HG02884 (cell line): ENCODE results near the gene YOD1.

Experiments used
- ATAC-seq: cut with Tn5 transposase; IDR thresholded peaks from one replicate; pipeline ENCODE4 v1.9.1; 2021; ENCODE audit warnings: mild to moderate bottlenecking, moderate library complexity; ENCODE audit not compliant: unreplicated experiment

YOD1 gene

GRCh38 chr1:207051191-207051943, at the start of gene YOD1:
YOD1 (minus strand) TSS chr1:207051208; CDS start chr1:207051030, 178 bp downstream.
- no peak for ATAC-seq

DNA sequence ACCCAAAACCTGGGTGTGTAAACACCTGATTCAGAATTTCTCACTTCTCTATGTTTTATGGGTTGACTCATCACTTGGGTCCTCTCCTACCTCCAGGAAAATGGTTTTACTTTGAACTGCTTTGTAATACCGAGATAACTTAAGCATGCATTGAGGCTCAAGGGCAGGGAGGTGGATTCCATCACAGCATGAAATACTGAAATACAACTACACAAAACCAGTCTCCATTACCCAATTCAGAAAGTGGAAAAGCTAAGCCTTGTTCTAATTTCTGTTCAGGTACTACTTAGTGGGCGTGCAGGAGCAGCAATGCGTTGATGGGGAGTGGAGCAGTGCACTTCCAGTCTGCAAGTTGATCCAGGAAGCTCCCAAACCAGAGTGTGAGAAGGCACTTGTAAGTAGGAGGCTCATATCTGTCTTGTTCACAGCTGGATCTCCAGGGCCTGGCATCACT, 46.9 kb upstream of the YOD1 start:
- peak; percentile 94 for ATAC-seq

- ATAC-seq = no peak
Observed at GRCh38 chr1:207093944-207094343, 42.9 kb upstream of the YOD1 start.

DNA sequence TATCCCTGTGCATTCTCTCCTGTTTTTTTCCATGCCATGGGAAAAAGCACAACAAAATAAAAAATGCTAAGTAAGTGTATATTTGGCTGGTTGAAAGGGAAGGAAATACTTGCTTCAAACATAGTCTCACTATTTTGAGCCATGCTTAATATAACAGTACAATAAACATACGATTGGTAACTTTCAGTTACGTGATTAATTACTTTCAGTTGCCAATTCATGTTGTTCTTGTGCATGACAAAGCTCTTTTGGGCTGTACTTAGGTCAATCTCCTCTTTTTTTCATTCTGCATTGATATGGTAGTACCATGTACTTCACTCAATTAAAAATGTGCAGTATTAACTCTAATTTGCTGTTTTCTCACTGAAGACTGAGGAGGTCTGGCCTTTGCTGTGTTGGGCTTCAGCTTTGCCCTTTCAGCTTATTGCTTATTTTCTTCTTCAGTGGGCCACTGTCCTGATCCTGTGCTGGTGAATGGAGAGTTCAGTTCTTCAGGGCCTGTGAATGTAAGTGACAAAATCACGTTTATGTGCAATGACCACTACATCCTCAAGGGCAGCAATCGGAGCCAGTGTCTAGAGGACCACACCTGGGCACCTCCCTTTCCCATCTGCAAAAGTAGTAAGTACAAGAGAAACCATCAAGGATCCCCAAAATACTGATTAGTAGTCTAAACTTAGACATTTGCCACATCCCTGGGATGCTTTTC, 40.3 kb upstream of the YOD1 start:
- ATAC-seq = no peak

- ATAC-seq = no peak
Observed at GRCh38 chr1:207089627-207090355, 38.8 kb upstream of the YOD1 start.

DNA sequence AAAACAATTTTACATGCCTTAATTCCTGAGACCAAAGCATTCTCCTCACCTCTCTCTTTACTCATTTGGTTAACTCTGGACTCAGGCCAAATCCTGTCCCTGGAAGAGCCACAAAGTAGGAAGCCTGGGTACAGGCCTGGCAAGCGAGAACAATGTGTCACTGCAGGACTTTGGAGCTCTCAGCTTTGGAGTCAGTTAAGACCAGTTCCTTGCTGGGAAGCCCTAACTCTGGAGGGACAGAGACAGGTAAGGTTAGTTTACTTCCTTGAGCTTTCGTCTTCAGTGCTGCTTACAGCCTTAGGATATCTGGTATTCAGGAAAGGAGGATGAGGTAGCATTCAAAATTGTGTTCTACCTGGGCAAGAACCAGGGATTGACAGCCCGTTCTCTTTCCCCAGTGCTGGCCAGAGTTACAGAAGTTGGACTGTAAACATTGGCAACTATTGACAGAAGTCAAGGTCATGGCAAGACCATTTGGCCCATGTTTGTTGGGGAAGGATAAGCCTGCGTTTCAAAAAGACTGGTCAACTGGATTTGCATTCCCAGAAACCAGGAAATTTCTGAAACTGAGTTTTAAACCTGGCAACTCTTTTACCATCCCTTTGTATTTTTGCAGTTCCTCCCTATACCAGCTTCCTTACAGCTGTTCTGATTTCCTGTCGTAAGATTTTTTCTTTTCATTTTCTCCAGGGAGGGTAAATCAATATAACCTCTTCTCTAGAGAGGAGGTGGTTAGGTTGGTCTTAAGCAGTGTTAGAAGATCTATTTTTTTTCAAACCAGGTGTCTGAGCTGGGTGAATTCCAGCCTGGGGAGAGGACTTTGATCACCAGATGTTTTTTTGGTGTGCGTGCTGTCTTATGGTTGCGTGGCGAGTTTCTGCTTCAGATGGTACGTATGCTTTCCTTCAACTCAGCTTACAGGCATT, 38.0 kb upstream of the YOD1 start, which contains the start of gene C4BPB:
C4BPB (plus strand) TSS at position 160 of the 926 bp plus-strand sequence; CDS start at position 832, 672 bp downstream.
- ATAC-seq = no peak

GRCh38 chr1:207088161-207088560, 37.2 kb upstream of the YOD1 start:
- no peak for ATAC-seq

DNA sequence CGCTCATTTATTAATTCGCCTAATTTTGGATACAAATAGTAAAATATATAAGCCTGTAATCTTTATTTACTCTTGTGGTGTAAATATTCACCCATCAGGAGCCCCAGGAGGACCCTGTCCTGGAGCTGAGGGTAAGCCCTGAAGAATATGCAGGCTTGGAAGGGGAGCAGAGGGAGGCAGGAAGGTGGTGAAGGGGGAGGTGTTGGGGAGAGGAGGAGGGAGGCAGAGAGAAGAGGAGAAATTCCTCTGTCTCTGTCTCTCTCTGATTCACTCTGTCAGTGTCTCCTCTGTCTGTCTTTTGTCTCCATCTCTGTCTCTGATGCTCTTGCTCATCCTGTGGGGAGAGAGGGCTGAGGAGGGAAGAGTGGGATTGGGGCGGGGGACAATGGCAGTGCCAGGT, 34.9 kb upstream of the YOD1 start:
- ATAC-seq = no peak

DNA sequence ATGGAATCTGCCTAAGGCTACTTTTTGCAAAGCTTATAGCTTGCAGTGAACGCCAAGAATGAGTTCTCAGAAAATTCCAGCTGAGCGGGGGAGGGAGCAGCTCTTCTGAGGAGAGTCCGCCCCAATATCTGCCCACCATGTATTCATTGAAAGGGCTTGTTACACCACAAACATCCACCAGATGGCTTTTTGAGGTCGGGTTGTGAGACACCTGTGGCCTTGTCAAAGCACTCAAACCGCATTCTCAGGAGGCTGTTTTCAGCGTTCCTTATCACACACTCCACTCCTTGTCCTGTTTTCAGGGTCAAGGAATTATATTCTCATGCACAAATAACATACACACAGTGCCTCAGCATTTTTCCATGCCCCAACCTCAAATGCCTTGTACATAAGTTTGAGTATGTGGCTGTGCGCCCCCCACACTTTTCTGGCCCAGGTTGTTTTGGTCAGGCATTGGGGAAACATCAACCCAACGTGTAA, 33.7 kb upstream of the YOD1 start:
- ATAC-seq = no peak

DNA sequence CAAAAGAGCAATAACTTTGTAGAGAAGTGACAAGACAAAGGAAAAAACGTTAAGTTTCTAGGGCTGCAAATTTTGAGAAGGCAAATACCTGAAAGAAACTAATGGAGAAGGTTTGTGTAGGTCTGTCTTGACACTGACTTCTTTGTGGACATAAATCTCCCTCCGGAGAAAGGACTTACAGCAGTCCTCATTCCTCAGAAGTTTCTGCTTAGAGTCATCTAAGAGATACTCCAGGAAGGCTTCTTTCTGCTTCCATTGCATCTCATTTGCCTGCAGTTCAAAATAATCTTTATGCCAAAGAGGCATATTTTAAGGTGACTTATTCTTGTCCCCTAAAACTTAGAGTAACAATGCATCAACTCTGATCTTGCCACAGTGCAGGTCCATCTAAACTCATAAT, 33.2 kb upstream of the YOD1 start:
- no peak for ATAC-seq

GRCh38 chr1:207081806-207082205, 30.8 kb upstream of the YOD1 start:
- no peak for ATAC-seq

DNA sequence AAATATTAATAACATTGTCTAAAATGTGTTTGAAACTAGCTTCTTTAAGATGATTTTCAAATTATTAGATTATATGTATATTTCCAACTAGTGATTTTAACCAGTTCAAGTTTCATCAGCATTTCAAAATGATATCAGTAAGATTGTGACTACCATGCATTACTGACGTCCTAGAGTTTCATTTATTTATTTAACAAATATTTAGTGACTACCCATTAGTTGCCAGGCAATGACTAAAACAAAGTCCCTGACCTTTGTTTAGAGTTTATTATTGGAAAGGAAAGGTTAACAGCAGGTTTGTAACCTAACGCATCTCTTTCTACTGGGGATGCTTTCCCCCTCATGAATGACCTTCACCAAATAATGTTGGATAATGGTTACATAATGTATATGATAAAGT, 30.1 kb upstream of the YOD1 start:
- ATAC-seq = no peak

- no peak for ATAC-seq
Observed at GRCh38 chr1:207079706-207080241, 28.8 kb upstream of the YOD1 start.

DNA sequence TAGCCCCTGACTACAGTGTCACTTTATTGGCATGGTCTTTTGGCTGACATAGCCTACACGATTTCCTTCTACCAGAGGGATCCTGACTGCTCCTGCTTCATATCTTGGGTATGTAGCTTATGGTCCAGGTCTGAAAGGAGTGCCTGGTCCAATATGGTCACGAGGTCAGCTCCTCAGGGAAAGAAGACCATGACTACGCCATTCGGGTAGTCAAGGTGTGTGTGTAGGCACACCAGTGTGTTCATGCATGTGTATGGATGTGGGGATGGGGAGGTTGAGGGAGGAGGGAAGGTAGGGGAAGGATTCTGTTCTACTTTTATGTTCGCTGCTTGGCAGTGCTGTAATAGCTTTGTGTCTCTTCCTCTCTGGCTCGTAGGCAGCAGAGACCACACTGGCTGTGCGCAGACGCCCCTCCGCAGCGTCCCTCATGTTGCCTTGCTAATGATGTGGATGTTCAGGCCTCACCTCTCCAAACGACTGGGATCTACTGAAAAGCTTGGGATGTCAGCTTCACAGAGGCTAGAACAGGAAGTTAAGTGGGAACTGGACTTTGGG, 27.6 kb upstream of the YOD1 start:
- no peak for ATAC-seq

DNA sequence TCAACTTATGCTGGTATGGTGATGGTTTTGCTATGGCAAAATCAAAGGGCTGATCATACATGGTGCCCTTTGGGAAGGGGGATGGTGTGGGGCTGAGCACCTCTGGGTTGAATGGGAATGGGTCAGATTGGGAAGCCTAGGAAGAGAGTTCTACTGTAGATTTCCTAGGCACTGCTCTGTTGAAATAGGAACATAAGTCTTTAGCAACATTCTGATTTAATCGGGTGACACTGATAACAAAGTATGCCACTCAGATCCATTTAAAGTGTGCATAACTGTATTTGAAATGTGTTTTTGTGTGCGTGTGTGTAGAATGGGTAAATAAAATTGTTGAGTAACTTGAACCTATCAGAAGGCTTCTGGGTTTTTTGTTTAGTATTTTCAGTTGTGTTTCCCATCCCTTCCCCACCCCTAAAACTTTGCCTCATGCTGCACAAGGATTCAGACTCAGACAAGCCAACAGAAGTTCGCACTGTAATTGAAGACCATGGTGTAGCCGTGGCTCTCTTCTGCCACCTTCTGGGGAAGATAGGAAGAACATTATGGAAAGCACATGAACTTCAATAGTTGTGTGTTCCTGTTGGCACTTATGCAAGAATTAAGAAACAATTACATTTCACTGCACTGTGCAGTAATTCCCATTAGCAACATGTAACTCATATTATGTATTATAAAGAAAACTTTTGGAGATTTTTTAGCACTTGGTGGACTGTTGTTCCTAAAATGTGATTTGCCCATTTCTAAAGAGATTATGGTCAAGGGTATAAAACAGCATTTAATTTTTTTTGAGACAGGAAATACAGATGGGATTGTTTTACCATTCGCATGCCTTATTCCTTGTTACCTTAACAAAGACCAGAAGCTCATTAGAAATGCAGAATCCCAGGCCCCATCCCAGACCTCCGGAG, 26.7 kb upstream of the YOD1 start:
- no peak for ATAC-seq

DNA sequence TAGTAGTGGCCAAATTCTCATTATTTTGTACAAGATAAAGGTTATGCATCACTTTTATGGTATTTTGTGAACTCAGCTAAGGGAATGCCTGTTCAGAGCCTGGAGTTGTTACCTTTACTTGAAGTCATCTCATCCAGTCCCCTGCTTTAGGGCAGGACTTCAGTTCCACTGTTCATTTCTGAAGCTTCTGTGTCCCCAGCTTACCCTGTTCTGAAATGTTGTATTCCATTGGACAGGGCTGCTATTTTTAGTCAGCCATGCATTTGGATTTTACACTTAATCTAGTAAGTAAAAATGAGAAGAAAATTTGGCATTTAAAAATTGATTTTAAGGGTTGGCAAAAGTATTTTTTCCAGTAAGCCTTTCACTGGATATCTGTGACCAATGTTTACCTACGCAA, 26.0 kb upstream of the YOD1 start:
- no peak for ATAC-seq

GRCh38 chr1:207076181-207076955, 25.4 kb upstream of the YOD1 start:
- no peak for ATAC-seq
